Hematopoietic multipotent progenitor cell treated with erythropoietin and hydrocortisone succinate and interleukin-3 and kit ligand, for 17 days (in vitro differentiated cells): ENCODE results near the gene PTPN2.
"Not testable (repeated sequence)": the region's sequence is repeated elsewhere in the genome, so short reads cannot be mapped to it uniquely, and the experiment has no call there.

Source experiments
- DNase-seq: peaks from one replicate; pipeline ENCODE4 v3.0.0-alpha.2; 2015; ENCODE audit warnings: low spot score

The PTPN2 gene

DNA sequence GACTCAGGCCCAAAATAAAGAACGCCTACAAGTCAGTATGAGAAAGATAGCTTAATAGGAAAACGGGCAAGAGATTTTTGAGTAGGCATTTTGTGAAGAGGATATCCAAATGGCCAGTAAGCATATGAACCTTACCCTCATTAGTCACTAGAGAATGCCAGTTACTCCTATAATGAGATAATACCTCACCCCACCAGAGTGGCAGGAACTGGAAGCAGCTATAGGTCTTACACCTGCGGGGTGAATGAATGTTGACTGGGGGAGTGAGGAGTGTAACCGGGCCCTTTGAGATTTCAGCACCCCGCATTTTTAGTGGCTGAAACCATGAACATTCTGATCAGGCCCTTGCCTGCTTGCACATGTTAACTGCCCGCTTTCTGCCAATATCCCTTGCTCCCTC lies 7.5 kb upstream of the PTPN2 start:
- DNase-seq = no peak

DNA sequence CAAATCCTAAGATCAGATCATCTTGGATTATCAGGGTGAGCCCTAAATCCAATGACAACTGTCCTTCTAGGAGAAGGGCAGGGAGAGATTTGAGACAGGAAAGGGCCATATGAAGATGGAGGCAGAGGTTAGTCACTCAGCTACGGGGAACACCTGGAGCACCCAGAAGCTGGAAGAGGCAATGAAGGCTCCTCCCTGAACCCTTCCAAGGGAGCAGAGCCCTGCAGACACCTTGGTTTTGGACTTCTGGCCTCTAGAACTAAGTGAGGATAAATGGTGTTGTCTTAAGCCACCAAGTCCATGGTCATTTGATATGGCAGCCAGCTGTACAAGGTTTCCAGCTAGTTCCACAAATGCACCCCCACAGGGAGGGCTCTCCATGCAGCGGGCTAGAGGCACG lies 6.9 kb upstream of the PTPN2 start:
- DNase-seq = no peak

DNA sequence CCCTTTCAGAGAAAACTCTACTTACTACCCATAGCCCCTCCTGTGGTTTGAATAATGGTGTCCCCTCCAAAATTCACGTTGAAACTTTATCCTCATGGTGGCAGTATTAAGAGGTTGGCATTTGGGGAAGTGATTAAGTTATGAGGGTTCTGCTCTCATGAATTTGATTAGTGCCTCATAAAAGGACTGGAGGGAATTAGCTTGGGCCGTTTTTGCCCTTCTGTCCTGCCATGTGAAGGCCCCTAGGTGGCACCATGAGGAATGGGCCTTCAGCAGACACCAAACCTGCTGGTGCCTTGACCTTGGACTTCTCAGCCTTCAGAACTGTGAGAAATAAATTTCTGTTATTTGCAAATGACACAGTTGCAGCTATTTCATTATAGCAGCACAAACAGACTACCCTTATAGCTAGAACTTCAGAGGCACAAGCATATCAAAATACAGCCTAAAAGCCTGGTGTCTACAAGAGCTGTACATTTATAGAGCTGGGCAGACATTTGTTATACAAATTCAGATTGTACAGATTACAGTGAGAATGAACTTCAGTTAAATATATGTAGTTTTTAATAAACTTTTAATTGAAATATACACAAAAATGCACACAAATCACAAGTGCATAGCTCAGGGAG lies 2.6 kb upstream of the PTPN2 start:
- DNase-seq = no peak

DNA sequence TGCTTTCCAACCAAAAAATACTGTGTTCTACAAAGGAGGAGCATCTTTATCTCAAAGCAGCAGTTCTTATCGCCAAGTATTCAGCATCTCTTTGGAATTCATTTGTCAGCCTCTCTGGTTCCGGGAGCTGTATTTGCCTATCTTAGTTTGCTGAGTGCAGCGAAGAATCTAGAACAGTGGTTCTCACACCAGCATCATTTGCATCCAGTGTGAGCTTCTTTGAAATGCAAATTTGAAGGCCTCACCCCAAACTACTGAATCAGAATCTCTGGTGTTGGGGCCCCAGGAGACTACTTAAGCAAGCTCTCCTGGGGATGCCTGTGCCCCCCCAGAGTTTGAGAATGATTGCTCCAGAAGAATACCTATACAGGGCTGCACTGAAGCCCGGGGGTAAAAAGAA lies 1.5 kb upstream of the PTPN2 start:
- no peak for DNase-seq

GRCh38 chr18:12884406-12885323 lies 628 bp upstream of the PTPN2 start:
- no peak for DNase-seq

DNA sequence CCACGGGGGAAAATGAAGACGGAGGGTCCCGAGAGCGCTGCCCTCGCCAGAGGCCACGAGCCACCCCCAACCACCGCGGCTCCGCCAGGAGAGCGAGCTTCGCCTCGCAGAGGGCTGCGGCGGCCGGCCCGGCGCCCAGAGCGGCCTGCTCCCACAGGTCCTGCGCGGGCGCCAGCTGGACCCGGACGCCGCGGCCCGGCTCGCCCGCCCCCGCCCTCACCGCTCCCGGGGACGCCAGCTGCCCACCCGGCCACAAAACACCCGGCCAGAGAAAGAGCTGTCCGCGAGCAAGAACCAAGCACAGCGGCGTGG lies 709 bp downstream of the PTPN2 start:
- no peak for DNase-seq

- peak; percentile 29 for DNase-seq
Measured at GRCh38 chr18:12882453-12883371, 1.3 kb downstream of the PTPN2 start.

DNA sequence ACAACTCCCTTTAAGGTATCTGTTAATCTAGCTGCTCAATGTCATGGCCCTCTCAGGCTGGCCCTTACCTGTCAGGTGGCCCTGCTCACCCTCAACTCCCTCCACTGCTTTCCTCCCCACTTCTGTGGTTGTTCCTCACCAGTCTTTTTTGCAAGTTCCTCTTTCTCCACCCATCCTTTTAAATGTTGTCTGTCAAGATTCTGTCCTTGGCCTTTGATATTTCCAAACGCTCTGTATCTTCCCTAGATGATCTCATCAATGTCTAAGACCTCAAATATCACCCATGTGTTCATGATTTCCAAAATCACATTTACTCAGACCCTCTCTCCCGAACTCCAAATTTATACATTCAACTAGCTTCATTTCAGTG lies 3.5 kb downstream of the PTPN2 start:
- DNase-seq = no peak

- DNase-seq = no peak
Measured at GRCh38 chr18:12879840-12880540, 4.0 kb downstream of the PTPN2 start.

GRCh38 chr18:12874992-12875391 lies 9.0 kb downstream of the PTPN2 start:
- not testable (repeated sequence) for DNase-seq

- DNase-seq = not testable (repeated sequence)
Measured at GRCh38 chr18:12873961-12874567, 10.0 kb downstream of the PTPN2 start.

- no peak for DNase-seq
Measured at GRCh38 chr18:12872408-12872807, 11.6 kb downstream of the PTPN2 start.

DNA sequence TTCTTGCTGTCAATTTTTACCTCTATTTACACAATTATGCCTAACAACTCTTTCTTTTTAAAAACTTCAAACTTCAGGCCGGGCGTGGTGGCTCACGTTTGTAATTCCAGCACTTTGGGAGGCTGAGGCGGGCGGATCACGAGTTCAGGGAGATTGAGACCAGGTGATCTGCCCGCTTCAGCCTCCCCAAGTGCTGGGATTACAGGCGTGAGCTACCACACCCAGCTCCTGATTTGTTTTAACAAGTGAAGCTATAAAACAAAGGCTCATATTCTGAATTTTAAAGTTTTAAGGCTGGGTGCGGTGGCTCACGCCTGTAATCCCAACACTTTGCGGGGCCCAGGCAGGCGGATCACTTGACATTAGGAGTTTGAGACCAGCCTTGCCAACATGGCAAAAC lies 15.5 kb downstream of the PTPN2 start:
- no peak for DNase-seq

GRCh38 chr18:12867441-12868123 lies 16.5 kb downstream of the PTPN2 start:
- DNase-seq = no peak

DNA sequence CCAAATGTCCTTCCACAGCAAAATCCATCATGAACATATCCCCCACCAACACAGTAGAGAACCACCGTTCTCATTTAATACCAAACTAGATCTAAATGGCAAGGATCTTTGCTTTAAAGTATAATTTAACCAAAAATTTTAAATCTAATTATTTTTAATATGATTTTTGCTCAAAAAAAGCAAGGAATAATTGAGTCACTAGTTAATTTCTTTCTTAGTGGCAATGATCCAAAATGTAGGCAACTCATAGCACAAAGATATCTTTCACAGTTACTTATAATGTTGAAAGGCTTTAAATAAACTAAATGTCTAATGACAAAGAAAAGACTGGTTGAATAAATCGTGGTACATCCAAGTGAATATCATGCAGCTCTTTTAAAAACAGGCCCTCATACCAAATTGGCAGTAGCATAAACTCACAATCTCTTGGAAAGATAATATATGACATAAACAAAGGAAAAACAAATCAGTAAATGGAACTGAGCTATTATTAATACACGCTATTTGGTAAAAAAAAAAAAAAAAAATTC lies 20.3 kb downstream of the PTPN2 start:
- no peak for DNase-seq

DNA sequence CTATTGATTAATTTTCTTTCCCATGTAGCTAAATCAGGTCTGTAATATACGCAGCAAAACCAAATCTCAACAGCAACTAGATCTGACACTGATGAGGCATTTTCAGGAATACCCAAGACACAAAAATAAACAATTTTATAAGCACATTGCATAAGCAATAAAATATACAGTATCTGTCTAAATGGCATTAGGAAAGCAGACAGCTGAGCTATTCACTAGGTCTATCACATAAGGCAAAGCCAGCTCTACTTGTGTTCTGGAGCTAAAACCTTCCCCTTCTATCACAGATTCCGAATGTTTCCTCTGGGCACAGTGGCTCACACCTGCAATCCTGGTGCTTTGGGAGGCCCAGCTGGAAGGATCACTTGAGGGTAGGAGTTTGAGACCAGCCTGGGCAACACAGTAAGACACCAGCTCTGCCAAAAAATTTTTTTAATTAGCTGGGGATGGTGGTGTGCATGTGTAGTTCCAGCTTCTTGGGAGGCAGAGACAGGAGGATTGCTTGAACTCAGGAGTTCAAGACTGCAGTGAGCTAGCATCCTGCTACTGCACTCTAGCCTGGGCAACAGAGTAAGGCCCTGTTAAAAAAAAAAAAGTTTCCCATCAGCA lies 21.1 kb downstream of the PTPN2 start:
- DNase-seq = no peak

GRCh38 chr18:12862467-12862866 lies 21.6 kb downstream of the PTPN2 start:
- DNase-seq = no peak

- no peak for DNase-seq
Measured at GRCh38 chr18:12861637-12862036, 22.4 kb downstream of the PTPN2 start.

DNA sequence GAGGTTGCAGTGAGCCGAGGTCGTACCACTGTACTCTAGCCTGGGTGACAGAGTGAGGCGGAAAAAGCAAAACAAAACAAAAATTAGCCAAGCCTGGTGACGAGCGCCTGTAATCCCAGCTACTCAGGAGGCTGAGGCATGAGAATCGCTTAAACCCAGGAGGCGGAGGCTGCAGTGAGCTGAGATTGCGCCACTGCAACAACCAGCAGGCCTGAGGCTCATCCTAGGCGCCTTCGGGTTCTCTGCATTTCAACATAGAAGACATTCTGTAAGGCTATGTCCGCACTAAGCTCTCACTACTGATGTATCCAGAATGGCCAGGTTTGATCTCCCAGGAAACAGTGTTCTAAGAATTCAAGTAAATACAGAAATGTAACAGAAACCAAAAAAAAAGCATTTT lies 23.5 kb downstream of the PTPN2 start:
- DNase-seq = no peak

GRCh38 chr18:12858991-12859390 lies 25.0 kb downstream of the PTPN2 start:
- DNase-seq = no peak
